Activated T-cell treated with anti-CD3 and anti-CD28 coated beads, Interleukin-2, amount 50 U/mL, for 4 hours (primary cell): ENCODE measurements around the gene MAJIN. TPM values are rescaled to one million over a fixed set of nuclear protein-coding genes. Genes with fewer than 3 reads are reported as not detected.

Experiments used
- ATAC-seq, 2 donors: fragments of 200-7000 bp; cut with Tn5 transposase; one replicate each; pipeline ENCODE4 v1.10.0; 2021
- DNase-seq: peaks from one replicate; pipeline ENCODE4 v3.0.0-alpha.2; 2020
- H3K27me3 Mint-ChIP-seq: one replicate; pipeline ENCODE4 v1.8.0; 2021; ENCODE audit warnings: low read depth, mixed read lengths
- H3K36me3 Mint-ChIP-seq: one replicate; pipeline ENCODE4 v1.8.0; 2022; ENCODE audit warnings: mixed read lengths; ENCODE audit not compliant: insufficient read depth
- H3K4me1 Mint-ChIP-seq: one replicate; pipeline ENCODE4 v1.8.0; 2021; ENCODE audit warnings: low read depth, mixed read lengths
- H3K4me3 Mint-ChIP-seq: one replicate; pipeline ENCODE4 v1.8.0; 2021; ENCODE audit warnings: mild to moderate bottlenecking, moderate library complexity, mixed read lengths
- H3K9me3 Mint-ChIP-seq: one replicate; pipeline ENCODE4 v1.8.0; 2021; ENCODE audit warnings: mixed read lengths
- total RNA-seq, 3 donors: library from RNA; stranded (reverse); gene quantifications; one replicate each; pipeline ENCODE4 v1.2.1, GENCODE V29; 2021

The MAJIN gene
- total RNA-seq, 3 donors from 2014 or later: not detected

DNA sequence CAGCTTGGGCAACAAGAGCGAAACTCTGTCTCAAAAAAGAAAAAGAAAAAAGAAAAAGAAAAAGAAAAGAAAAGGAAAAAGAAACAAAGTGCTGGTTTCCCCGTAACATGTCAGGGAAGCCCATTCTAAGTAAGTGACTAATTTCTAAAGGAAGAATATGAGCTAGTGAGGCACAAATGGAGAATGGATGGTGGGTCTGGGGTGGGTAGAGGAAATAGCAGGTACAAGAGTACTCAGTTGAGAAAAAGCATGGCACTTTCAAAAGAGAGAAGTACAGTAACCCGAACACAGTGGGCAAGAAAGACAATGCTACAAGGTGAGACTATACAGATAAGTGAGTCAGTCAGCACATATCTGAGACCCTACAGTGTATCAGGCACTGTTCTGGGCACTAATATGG lies 4.5 kb downstream of the MAJIN start:
- Mint-ChIP-seq H3K4me1 (peaks cover 24% of the 10 kb centered on the region), H3K27me3 (no peaks in the 10 kb centered on the region)
- no peak for DNase-seq

GRCh38 chr11:64963072-64963631 lies 8.8 kb downstream of the MAJIN start:
- no peak for DNase-seq
- Mint-ChIP-seq H3K36me3 (no peaks in the 10 kb centered on the region), H3K4me3 (no peak overlapping the region), H3K4me1 (peaks cover 4% of the 10 kb centered on the region), H3K27me3 (peaks cover 2% of the 10 kb centered on the region), H3K9me3 (no peaks in the 10 kb centered on the region)
- ATAC-seq: no peak

More for the DNA sequence above, 4.5 kb downstream of the MAJIN start:
- Mint-ChIP-seq H3K4me3 (no peak overlapping the region), H3K36me3 (no peaks in the 10 kb centered on the region), H3K9me3 (no peaks in the 10 kb centered on the region)
- ATAC-seq: no peak

DNA sequence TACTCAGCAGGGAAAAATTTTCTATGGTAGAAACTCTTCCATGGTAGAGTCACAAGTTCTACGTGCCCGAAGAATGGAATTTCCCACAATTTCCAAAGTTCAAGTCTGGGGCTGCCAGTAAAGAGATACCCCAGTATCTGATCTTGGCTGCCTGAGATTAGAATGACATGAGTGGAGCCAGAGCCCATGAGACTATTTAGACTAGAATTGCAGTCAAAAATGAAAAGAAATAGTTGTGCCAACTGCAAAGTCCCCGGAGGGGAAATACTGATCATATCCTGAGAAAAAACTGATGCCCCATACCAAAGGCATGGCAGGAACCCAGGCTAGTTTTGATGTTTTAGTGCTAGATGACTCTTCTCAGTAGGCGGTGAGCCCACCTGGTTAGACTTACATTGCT lies 11.2 kb downstream of the MAJIN start:
- peaks cover 4% of the 10 kb centered on the region for H3K27me3 Mint-ChIP-seq
- no peak for DNase-seq
- no peaks in the 10 kb centered on the region for H3K9me3 Mint-ChIP-seq
- H3K36me3 Mint-ChIP-seq: no peaks in the 10 kb centered on the region
- H3K4me3 Mint-ChIP-seq: no peak overlapping the region
- no peaks in the 10 kb centered on the region for H3K4me1 Mint-ChIP-seq
- ATAC-seq: no peak

GRCh38 chr11:64959498-64959897 lies 12.4 kb downstream of the MAJIN start:
- Mint-ChIP-seq H3K27me3 (peaks cover 4% of the 10 kb centered on the region), H3K4me1 (no peaks in the 10 kb centered on the region), H3K36me3 (no peaks in the 10 kb centered on the region), H3K9me3 (no peaks in the 10 kb centered on the region), H3K4me3 (no peak overlapping the region)
- DNase-seq (no peak), ATAC-seq (no peak)

- Mint-ChIP-seq H3K36me3 (no peaks in the 10 kb centered on the region), H3K4me1 (no peaks in the 10 kb centered on the region), H3K4me3 (no peak overlapping the region), H3K9me3 (no peaks in the 10 kb centered on the region), H3K27me3 (peaks cover 6% of the 10 kb centered on the region)
- ATAC-seq: no peak
- DNase-seq: no peak
Measured at GRCh38 chr11:64954201-64954600, 17.7 kb downstream of the MAJIN start.

GRCh38 chr11:64951529-64951928 lies 20.4 kb downstream of the MAJIN start:
- no peaks in the 10 kb centered on the region for H3K36me3 Mint-ChIP-seq
- H3K4me3 Mint-ChIP-seq: no peak overlapping the region
- DNase-seq: no peak
- no peaks in the 10 kb centered on the region for H3K4me1 Mint-ChIP-seq
- ATAC-seq: no peak
- H3K27me3 Mint-ChIP-seq: peaks cover 4% of the 10 kb centered on the region
- H3K9me3 Mint-ChIP-seq: no peaks in the 10 kb centered on the region

DNA sequence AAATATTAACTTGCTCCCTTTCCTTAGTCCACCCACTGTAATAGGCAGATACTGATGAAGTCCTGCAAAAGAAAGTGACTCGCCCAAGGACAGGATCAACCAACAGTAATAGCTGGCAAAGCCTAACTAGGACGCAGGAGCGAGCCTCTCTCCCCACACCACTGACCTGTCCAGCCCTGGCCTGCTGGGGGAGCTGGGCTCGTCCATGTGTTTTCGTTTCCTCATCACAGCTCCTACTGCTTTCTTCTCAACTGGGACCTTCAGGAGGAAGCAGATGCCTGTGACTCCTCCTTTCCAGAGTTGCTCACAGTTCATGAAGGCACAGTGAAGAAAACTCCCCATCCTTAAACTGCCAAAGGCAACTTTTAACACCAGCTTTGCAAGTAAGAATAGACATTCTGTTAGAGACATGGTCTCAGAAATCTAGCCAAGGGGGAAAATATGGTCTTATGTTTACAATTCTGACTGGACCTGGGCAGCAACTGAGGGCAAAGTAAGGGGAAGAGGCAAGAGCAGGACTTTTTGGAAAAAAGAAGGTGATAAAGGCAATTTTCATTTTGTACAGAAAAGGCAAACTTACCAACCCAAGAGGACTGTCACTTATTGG lies 24.6 kb downstream of the MAJIN start:
- DNase-seq (no peak), ATAC-seq (no peak)
- Mint-ChIP-seq H3K27me3 (peaks cover 8% of the 10 kb centered on the region), H3K36me3 (no peaks in the 10 kb centered on the region), H3K4me1 (no peaks in the 10 kb centered on the region), H3K9me3 (no peaks in the 10 kb centered on the region), H3K4me3 (no peak overlapping the region)

DNA sequence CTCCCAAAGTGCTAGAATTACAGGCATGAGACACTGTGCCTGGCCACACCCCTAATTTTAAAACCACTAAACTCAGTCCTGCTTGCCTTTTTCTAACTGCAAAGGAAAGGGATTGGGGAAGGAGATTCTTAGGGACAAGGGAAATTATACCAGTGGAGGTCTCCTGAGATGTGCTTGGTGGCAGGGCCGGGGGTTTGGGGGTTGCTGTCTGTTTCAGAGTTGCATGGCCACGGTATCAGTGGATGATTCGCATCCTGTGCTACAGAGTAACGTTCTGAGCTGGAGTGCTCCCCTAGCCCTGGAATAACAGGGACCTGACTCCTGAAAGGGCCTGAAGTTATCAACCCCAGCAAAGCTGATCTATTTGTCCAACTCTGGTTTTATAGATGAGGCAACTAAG lies 35.4 kb downstream of the MAJIN start:
- Mint-ChIP-seq H3K27me3 (no peaks in the 10 kb centered on the region), H3K36me3 (peaks cover 6% of the 10 kb centered on the region), H3K4me1 (no peaks in the 10 kb centered on the region), H3K4me3 (no peak overlapping the region), H3K9me3 (no peaks in the 10 kb centered on the region)
- ATAC-seq (no peak), DNase-seq (no peak)

GRCh38 chr11:64935359-64936081 lies 36.4 kb downstream of the MAJIN start, which contains the start of gene GPHA2:
TSS of gene GPHA2 (minus strand) at chr11:64935893. CDS start at chr11:64935460, 433 bp downstream.
- H3K4me3 Mint-ChIP-seq: no peak within 1 kb of the TSS
- no peaks in the 10 kb centered on the region for H3K4me1 Mint-ChIP-seq
- DNase-seq (no peak), ATAC-seq (no peak)
- peaks cover 12% of the 10 kb centered on the region for H3K36me3 Mint-ChIP-seq
- no peaks in the 10 kb centered on the region for H3K9me3 Mint-ChIP-seq
- H3K27me3 Mint-ChIP-seq: no peaks in the 10 kb centered on the region

GRCh38 chr11:64934682-64935358 lies 37.1 kb downstream of the MAJIN start:
- H3K27me3 Mint-ChIP-seq: no peaks in the 10 kb centered on the region
- no peaks in the 10 kb centered on the region for H3K9me3 Mint-ChIP-seq
- no peaks in the 10 kb centered on the region for H3K4me1 Mint-ChIP-seq
- no peak overlapping the region for H3K4me3 Mint-ChIP-seq
- DNase-seq: no peak
- no peak for ATAC-seq
- peaks cover 17% of the 10 kb centered on the region for H3K36me3 Mint-ChIP-seq

DNA sequence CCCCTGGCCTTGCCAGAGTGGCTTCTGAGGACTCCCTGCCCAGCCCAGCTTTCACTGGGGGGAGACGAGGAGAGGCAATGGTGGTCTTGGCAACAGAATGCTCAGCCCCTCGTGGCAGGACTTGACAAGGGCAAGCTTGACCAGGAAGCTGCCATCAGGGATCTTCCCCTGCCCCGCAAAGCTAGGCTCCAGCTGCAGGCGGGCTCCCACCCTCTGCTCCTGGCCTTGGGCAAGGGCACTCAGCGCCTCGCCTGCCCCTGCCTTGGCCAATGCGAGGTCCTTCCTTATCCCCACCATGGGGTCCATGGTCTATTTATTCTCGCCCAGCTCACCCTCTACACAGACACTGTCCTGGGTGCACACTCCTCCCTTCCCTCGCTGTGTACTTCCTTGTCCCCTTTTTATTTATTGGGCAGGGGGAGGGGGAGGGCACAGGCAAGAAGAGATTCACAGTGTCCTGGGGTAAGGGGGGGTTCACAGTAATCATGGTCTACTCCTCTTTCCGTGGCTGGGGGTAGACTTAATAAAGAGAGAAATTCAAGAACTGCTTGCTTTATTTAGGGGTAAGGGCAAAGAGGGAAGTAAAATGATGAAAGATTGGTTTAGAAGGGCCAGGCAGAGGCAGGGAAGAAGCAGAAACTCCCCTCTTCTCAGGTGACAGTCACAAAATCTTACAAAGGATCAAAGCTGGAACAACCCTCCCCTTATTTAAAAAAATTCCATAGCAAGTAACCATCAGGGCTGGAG lies 37.8 kb downstream of the MAJIN start:
- ATAC-seq: no peak

GRCh38 chr11:64933213-64933934 lies 38.5 kb downstream of the MAJIN start:
- Mint-ChIP-seq H3K4me1 (no peaks in the 10 kb centered on the region), H3K27me3 (no peaks in the 10 kb centered on the region), H3K9me3 (no peaks in the 10 kb centered on the region), H3K36me3 (peaks cover 20% of the 10 kb centered on the region), H3K4me3 (no peak overlapping the region)
- ATAC-seq (no peak), DNase-seq (no peak)

More for the DNA sequence above, 37.8 kb downstream of the MAJIN start:
- Mint-ChIP-seq H3K36me3 (peaks cover 20% of the 10 kb centered on the region), H3K27me3 (no peaks in the 10 kb centered on the region), H3K4me3 (no peak overlapping the region), H3K9me3 (no peaks in the 10 kb centered on the region), H3K4me1 (no peaks in the 10 kb centered on the region)
- DNase-seq: no peak

GRCh38 chr11:64932324-64932723 lies 39.6 kb downstream of the MAJIN start:
- no peaks in the 10 kb centered on the region for H3K9me3 Mint-ChIP-seq
- peaks cover 20% of the 10 kb centered on the region for H3K36me3 Mint-ChIP-seq
- H3K27me3 Mint-ChIP-seq: no peaks in the 10 kb centered on the region

More at GRCh38 chr11:64932324-64932723, 39.6 kb downstream of the MAJIN start:
- no peak overlapping the region for H3K4me3 Mint-ChIP-seq
- no peaks in the 10 kb centered on the region for H3K4me1 Mint-ChIP-seq
- ATAC-seq (no peak), DNase-seq (no peak)
